ENCODE results near the gene USP11.

USP11 gene

GRCh38 chrX:47230136-47230868 lies 2.5 kb upstream of the USP11 start:
- H3K4me3 ChIP-seq (ENCODE audit: low read length), result no peak overlapping the region
- no peak for TF ChIP-seq CTCF (conservative IDR thresholded peaks at IDR 0.05; ENCODE audit: low read length)
- DNase-seq (ENCODE audit: low read depth), result no peak

DNA sequence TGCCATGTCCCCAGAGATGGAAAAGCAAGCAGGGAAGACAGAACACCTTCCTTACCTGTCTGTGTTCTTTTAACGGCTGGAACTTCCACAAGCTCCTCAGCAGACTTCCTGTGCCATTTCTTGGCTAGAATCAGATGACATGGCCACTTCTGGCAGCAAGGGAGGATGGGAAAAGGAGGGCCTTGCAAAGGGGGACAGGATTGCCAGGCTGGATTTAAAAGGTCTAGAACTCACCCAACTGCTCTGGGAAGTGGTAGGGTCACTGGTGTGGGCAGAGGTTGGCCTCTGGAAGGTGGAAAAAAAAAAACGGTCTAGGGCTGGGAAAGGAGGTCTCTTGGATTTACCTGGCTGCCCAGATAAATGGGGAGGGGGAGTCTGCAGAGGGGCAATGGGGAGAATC lies 1.6 kb upstream of the USP11 start:
- DNase-seq (ENCODE audit: low read depth), result no peak
- no peak for TF ChIP-seq CTCF (conservative IDR thresholded peaks at IDR 0.05; ENCODE audit: low read length)
- no peak overlapping the region for H3K4me3 ChIP-seq (ENCODE audit: low read length)

GRCh38 chrX:47232197-47232802 lies 509 bp upstream of the USP11 start:
- no peak for TF ChIP-seq CTCF (conservative IDR thresholded peaks at IDR 0.05; ENCODE audit: low read length)
- H3K4me3 ChIP-seq (ENCODE audit: low read length), result peak overlapping the region; percentile 75
- DNase-seq (ENCODE audit: low read depth), result no peak

DNA sequence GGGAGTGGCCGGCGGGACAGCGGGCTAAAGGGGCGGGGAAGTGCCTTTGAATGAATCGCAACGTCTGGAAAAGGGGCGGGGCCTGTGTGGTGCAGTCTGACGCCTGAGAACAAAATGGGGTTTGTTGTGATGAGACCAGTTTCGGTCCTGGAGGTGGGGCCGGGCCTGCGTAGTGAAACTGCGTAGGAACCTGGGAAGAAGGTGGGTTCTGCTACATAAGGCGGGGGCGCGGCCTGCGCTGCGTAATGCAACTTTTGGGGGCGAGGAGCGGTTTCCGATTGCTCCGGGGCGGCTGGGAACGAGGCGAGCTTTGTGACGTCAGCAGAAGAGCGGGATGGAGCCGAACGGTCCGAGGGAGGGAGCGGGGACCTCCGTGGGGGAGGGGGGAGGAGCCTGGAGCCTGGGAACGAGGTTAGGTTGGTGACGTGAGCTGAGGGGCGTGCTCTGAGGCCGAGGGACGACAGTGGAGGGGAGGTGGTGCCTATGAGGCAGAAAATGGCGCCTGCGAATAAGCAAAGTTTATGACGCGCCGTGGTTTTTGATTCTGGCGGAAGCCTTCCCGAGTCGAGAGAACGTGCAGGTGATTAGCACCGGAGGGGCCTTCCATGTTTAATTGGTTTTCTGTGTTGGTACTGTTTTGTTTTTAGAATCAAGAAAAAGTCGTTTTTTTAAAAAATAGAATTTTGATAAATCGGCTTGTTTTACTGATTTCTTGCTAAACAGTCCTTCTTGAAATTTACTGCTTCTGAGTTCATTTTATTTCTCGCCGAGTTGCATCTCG lies 714 bp downstream of the USP11 start:
- H3K4me3 ChIP-seq (ENCODE audit: low read length), result peak overlapping the region; percentile 75
- TF ChIP-seq CTCF (conservative IDR thresholded peaks at IDR 0.05; ENCODE audit: low read length), result no peak
- DNase-seq (ENCODE audit: low read depth), result peak; percentile 95

DNA sequence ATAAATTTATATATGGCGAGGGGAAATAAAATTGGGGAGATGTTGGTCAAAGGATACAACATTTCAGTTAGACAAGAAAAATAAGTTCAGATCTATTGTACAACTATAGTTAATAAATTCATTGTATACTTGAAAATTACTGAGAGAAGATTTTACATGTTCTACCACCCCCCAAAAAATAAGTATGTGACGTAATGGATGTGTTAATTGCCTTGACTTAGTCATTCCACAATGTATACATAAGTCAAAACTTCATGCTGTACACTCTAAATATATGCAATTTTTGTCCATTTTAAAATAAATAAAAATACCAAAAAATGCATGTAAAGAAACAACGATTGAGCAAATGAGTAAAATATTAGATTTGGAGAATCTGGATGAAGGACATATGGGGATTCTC lies 1.8 kb downstream of the USP11 start:
- no peak for TF ChIP-seq CTCF (conservative IDR thresholded peaks at IDR 0.05; ENCODE audit: low read length)
- no peak for DNase-seq (ENCODE audit: low read depth)
- peak overlapping the region; percentile 75 for H3K4me3 ChIP-seq (ENCODE audit: low read length)

DNA sequence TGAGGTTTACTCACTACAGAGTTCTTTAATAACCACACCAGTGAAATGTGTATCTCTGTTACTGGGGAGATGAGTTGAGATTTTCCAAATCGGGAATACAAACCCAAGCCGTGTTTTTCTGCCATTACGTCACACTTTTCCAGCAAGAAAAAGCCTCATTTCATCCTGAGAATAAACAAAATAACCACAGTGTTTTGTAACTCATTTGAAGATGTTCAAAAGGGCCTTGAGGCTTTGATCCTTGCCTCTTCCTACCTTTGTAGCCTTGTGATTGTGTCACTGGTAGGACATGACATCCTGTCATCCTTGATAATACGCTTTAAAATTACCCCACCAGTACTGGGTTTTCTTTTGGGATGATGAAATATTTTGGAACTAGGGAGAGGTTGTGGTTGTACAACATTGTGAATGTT lies 2.9 kb downstream of the USP11 start:
- DNase-seq (ENCODE audit: low read depth), result no peak
- no peak overlapping the region for H3K4me3 ChIP-seq (ENCODE audit: low read length)
- TF ChIP-seq CTCF (conservative IDR thresholded peaks at IDR 0.05; ENCODE audit: low read length), result no peak

All from AG10803 (cell line).